Fibroblast of villous mesenchyme (primary cell): ENCODE measurements around the gene ANKRD9. TPM values are rescaled to one million over a fixed set of nuclear protein-coding genes. Genes with fewer than 3 reads are reported as not detected.

Source experiments
- DNase-seq: peaks from one replicate; pipeline ENCODE4 v3.0.0-alpha.2; 2010; ENCODE audit warnings: low read depth
- H3K4me3 ChIP-seq: 2 replicates; pipeline ENCODE4 v1.5.1; 2011; ENCODE audit warnings: low read depth, mild to moderate bottlenecking, low read length
- CTCF ChIP-seq: IDR thresholded peaks from 2 replicates; pipeline ENCODE4 v1.5.1; 2012; ENCODE audit warnings: low read depth, mild to moderate bottlenecking, low read length; ENCODE audit not compliant: insufficient read depth
- total RNA-seq: library from RNA; depleted of rRNA; stranded (reverse); fragments of >200 nt; gene quantifications from 2 replicates; pipeline ENCODE4 v1.2.3, GENCODE V29; 2012

ANKRD9 gene
- total RNA-seq, 1 donor = 16.4 TPM

DNA sequence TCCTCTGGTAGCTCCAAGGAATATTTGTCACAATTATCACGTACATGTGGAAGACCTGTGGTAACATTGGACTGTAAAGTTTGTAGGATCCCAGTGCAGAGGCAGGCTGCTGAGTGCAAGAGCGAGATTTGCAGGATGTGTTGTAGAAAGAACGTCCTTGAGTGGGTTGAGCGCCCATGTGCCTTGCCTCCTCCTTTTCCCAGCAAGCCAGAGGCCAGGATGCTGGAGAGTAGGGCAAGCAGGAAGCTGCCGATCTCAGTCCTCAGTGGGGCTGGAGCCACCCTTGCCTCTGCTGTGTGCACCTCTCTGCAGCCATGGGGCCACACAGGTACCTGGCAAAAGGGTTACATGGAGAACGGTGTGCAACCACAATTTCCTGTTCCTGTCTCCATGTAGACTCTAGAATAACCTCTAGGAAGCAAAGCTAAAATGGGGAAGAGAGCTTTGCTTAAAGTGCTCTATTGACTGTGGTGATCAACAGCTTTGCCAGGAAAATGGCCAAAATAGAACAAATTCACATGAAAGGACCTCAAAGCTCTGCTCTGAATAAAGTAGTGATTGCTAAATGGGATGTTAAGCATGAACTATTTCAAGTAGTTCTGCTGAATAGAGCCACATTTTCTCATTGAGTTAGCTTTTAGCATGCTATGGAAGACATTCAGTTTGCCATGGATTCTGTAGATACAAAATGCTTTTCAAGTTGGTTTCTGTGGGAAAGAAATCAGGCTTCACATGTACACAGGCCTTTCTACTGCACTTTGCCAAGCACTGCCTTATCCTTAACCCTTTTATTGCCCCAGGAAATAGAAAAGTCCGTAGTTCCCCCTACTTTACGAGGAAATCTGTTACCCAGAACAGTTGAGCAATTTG, 37.4 kb downstream of the ANKRD9 start:
- H3K4me3 ChIP-seq = no peak overlapping the region
- TF ChIP-seq CTCF = no peak
- DNase-seq = no peak

- H3K4me3 ChIP-seq = no peak overlapping the region
- DNase-seq = no peak
- no peak for TF ChIP-seq CTCF
Measured at GRCh38 chr14:102469261-102469660, 40.3 kb downstream of the ANKRD9 start.

GRCh38 chr14:102464846-102465341, 44.7 kb downstream of the ANKRD9 start:
- TF ChIP-seq CTCF = no peak
- no peak overlapping the region for H3K4me3 ChIP-seq
- DNase-seq = no peak

GRCh38 chr14:102464006-102464405, 45.6 kb downstream of the ANKRD9 start:
- H3K4me3 ChIP-seq = no peak overlapping the region
- no peak for TF ChIP-seq CTCF
- DNase-seq = no peak

DNA sequence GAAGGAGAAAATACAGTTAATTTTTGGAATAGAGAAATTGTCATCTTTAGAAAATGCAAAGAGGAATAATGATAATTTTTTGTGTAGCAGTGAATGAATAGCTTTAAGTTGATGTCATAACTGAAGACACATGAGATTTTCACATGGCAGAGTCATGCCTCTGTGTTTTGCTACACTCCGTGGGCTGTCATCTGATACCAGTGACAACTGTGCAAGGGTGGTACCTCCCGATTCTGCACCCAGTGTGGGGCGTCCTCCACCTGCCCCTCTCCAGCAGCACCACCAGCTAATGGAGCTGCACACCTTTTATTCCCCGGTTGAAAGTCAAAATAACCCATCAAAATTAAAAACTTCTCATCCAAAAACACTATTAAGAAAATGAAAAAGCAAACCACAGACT, 47.2 kb downstream of the ANKRD9 start:
- no peak for TF ChIP-seq CTCF
- no peak overlapping the region for H3K4me3 ChIP-seq
- no peak for DNase-seq

- H3K4me3 ChIP-seq = no peak overlapping the region
- no peak for TF ChIP-seq CTCF
- no peak for DNase-seq
Measured at GRCh38 chr14:102461490-102462338, 47.9 kb downstream of the ANKRD9 start.
